Subcutaneous adipose tissue (tissue), 4 donors: ENCODE data around the gene ENKUR. TPM values are rescaled to one million over a fixed set of nuclear protein-coding genes. Genes with fewer than 3 reads are reported as not detected.

Source experiments
- CTCF ChIP-seq: fragments of 450-650 bp; IDR thresholded peaks from one replicate; pipeline ENCODE4 v1.5.1; 2016; ENCODE audit warnings: low read depth, mild to moderate bottlenecking, control low read depth, antibody characterized with exemption, moderate library complexity
- total RNA-seq, 4 donors: library from RNA; depleted of rRNA; stranded (reverse); fragments of >200 nt; gene quantifications; one replicate each; pipeline ENCODE4 v1.1.0, GENCODE V29; 2016

The ENKUR gene
- total RNA-seq, 4 donors from 2014 or later = 0.17 TPM; not detected in 3

GRCh38 chr10:24988831-24989640 lies 26.9 kb downstream of the ENKUR start:
- TF ChIP-seq CTCF = no peak

GRCh38 chr10:24984906-24985305 lies 31.1 kb downstream of the ENKUR start:
- TF ChIP-seq CTCF = no peak

GRCh38 chr10:24983946-24984345 lies 32.0 kb downstream of the ENKUR start:
- TF ChIP-seq CTCF = no peak

- no peak for TF ChIP-seq CTCF
These were observed 32.8 kb downstream of the ENKUR start for GRCh38 chr10:24983130-24983529.

GRCh38 chr10:24982319-24983112 lies 33.4 kb downstream of the ENKUR start:
- TF ChIP-seq CTCF = no peak

- TF ChIP-seq CTCF = no peak
These were observed 34.7 kb downstream of the ENKUR start for GRCh38 chr10:24981161-24981710.

GRCh38 chr10:24979685-24980084 lies 36.3 kb downstream of the ENKUR start:
- no peak for TF ChIP-seq CTCF
